Left hindlimb (tissue), 1 donor: ENCODE data around the gene AKT1S1.
A peak's percentile ranks its signal among the peaks of the same experiment; 100 is the strongest.

Source experiments
- DNase-seq: peaks from one replicate; pipeline ENCODE4 v3.0.0-alpha.2; 2018

AKT1S1 gene

DNA sequence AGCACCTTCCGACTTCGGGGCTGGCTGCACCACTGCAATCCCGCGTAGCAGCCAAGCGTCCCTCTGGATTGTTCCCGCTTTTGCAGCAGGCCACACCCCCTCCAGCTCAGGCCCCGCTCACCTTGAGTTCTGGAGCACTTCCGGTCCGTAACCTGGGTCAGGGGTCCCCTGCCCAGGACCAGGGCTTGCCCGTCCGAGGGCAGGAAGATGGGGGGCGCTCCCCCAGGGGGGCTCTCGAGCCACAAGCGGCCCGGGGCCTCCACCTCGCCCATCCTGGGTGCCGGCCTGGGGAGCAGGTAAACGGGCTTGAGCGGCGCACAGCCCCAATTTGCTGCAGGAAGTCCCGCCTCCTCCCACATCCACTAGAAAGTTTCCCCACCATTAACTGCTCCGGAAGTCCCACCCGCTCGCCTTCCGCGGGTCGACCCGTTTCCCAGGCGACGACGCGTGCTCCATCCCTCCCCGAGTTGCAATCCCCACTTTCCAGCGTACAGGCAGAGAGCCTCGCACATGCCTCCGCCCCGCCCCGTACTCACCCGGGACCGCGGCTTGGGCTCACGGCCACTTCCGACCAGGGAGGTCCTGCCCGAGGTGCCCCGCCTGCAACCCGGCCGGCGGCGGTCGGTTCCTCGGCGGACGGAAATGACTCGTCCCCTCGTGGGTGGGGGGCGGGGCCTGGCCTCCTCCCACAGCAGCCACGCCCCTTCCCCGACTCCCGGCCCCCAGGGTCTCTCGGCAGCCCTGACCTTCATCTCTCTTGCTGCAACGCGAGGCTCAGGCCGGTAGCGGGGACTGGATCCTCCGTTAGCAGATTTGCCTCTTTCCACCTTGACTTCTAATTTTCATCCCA is 10.0 kb downstream of the AKT1S1 start, which contains the start of gene PNKP:
Gene PNKP (minus strand): TSS at position 644 of the 850 bp plus-strand sequence. CDS start 372 bp downstream, at position 272.
- DNase-seq: peak; percentile 95

DNA sequence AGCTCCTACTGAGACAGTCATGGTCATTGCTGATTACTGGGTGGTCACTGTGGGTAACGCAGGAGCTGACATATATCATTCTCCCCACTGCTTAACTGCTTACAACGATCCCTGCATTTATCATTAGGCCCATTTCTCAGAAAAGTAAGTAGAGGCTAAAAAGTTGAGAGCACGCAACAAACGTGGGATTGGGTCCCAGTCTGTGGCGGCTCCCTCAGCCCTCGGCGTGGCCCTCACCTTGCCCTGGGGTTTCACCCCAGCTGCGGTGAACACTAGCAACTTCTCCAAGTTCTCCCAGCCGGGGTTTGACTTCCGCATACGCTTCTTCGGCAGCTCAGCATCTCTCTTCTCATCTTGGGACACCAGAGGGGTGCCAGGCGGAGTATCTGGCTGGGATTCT is 12.3 kb downstream of the AKT1S1 start:
- DNase-seq: no peak

DNA sequence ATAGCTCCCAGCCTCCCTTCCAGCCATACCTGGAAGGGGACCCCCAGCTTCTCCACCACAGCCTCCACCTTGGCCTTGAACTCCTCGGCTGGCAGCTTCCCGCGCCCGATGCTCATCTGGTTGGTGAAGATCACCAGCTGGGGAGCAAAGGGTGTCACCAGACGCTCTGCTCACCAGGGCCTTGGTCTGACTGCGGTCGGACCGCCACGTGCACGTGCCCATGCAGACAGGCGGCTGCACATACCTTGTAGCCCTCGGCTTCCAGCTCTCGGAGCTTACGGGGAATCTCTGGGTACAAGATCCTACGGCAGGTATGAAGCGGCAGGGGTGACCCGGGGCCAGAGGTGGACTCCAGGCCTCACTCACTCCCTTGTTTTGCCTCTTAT is 13.2 kb downstream of the AKT1S1 start:
- DNase-seq: peak; percentile 36

DNA sequence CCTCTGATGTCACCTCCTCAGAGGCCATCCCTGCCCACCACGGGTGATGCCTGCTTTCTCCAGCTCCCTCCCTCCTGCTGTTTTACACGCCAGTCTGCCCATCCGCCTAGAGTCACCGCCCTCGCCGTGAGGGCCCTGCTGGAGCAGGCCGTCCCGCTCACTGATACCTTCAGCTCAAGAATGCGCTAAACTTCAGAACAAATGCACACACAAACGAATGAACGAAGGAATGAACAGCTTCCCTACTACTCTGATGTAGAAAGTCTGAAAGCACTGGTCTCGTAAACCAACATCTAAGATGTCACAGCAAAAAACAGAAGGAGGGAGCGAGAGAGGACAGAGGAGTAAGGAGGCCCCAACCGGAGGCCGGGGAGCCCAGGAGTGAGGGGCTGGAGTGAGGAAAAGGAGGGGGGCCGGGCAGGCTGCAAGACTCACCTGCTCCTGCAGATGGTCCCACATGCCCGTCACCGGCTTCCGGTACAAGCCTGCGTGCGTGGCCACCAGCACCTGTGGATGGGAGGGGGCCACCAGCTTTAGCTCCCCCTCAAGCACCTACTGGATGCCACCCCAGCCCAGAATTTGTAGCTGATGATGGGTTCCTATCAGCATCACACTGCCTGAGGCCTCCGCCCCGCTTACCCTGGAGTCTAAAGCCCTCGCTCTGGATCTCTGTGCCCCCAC is 13.8 kb downstream of the AKT1S1 start:
- DNase-seq: peak; percentile 23

DNA sequence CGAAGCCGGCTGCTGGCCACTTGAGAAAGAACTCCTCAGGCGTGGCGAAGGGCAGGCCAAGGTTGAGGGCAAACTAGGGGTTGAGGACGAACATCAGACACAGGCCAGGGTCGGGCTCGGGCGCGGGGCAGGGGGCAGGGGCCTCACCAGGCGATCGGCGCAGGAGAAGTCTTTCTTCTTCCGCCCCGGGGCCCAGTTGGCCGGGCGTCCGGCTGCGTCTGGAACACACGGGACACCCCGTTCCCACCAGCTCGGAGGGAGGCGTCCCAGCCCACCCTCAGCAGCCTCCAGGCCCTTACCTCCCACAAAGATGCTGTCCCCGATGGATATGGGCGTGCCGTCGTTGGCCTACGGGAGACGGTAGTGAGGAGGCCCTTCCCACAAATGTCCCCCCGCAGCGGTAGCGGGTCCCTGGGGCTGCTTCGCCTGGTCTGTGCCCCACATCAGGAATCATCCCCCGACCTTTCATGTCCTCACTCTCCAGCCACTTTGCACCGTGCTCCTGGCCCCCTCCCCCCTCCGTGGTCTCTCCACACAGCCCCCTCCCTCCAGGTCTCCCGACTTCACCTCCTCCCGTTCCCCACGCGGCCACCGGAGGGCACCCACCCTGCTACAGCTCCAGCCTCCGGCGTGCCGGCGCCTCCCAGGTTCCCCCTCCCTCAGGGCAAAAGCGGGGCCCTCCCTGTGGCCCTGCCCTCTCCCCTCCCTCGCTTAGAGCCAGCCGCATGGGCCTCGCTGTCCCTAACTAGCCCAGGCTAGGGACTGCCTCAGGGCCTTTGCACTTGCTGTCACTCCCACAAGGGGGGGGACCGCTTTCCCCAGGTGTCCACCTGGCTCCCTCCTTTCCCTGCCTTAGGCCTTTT is 14.5 kb downstream of the AKT1S1 start:
- peak; percentile 48 for DNase-seq

DNA sequence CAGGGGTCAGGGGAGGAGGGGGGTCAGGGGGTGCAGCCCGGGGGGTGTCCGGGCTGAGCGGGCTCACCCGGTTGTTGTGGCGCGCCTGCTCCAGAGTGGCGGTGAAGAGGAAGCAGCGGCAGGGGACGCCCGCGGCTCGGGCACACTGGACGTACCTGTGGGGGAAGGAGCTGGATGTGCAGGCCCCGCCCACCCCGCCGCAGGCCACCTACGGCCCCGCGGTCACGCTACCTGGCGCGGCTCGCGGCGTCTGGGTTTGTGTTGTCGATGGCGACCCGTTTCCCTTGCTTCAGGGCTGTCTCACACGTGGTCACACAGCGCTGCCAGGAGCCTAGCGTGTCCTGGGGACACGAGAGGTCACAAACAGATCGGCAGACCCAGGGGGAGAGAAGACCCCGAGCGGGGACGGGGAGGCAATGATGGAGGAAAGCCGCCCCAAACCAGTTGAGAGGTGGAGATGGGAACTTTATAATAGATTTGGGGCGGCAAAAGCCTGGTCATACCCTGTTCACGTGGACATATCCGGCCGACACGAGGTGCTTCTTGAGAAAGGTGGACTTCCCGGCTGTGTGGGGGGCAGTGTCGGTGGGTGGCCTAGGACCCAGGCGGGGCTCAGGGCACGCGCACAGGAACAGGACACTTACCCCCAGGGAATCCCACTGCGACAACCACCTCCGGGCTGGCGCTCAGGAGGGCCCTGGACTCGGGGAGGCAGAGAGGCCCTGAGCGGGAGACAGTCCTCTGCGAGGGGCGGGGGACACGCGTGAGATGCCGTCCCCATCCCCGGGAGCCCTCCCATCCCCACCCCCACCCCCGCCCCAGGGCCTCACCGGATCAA is 15.4 kb downstream of the AKT1S1 start:
- DNase-seq: no peak

DNA sequence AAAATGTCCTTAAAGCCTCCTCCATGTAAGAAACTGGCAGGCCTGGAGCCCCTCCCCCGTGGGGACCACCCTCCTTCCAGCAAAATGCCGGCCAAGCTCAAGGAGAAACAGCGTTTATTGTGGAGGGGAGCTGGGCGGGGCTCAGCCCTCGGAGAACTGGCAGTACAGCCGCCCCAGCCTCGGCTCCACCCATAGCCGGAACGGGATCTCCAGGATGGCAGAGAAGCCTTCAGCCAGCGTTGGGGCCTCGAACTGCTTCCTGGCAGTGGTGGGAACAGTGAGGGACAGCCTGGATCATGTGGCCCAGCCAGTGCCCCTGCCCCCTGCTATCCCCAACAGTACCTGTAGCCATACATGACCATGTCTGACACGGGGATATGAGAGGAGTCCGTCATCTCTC is 16.0 kb downstream of the AKT1S1 start:
- DNase-seq: peak; percentile 67

DNA sequence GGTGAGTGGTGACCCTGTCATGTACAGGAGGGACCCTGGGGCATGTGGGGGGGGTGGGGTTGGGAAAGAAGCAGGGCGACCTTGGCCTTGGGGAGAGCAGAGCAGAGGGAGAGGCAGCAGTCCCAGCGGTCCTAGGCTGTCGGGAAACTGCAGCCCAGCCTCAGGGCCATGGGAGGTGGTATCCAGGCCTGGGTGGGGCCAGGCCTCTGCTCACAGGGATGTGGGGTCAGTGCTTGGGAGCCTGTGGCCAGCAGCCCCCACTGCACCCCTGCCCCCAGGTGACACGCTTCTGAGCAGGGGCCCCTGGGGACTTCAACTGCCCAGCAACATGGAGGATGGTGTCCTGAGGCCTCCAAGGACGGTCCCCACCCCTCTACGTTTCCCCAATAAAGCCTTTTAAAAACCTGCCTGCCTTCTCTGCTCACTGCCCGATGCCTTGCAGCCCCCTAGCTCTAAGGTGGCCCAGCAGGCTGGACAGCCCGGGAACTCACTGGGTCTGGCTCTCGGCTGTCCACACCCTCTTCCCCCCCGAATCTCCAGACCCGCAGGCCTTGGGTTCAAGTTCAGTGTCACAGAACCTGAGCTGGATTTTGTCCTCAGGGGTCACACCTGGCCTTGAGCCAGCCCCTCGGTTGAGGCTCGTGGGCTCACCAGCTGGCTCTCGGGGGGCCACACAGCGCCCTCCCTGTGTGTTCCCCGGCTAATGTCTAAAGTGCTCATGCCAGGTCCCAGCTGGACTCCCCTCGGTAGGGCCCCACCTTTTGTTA is 16.6 kb downstream of the AKT1S1 start:
- no peak for DNase-seq

DNA sequence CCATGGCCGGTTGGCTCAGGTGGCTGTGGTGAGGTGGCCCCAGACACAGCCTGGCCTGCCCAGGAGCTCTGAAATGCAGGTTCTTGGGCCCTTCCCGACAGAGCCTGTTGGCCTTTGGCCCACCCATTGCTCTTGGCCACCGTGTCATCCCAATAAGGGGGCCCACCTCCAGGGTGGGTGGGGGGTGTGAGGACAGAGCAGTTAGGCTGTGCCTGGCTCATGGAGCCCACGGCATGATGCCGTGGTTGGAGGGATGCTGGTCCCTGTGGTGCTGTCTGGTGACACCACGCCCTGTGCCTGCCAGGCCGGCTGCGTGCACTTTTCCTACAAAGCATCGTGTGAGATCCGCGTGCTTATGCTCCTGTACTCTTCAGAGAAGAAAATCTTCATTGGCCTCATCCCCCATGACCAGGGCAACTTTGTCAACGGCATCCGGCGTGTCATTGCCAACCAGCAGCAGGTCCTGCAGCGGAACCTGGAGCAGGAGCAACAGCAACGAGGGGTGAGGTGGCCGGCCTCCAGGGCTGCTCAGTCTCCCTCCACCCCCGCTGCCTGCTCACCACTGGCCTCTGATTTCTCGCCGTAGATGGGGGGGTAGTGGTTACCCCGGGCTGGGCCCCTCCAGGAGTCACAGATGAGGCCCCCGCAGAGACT is 17.3 kb downstream of the AKT1S1 start:
- peak; percentile 51 for DNase-seq

DNA sequence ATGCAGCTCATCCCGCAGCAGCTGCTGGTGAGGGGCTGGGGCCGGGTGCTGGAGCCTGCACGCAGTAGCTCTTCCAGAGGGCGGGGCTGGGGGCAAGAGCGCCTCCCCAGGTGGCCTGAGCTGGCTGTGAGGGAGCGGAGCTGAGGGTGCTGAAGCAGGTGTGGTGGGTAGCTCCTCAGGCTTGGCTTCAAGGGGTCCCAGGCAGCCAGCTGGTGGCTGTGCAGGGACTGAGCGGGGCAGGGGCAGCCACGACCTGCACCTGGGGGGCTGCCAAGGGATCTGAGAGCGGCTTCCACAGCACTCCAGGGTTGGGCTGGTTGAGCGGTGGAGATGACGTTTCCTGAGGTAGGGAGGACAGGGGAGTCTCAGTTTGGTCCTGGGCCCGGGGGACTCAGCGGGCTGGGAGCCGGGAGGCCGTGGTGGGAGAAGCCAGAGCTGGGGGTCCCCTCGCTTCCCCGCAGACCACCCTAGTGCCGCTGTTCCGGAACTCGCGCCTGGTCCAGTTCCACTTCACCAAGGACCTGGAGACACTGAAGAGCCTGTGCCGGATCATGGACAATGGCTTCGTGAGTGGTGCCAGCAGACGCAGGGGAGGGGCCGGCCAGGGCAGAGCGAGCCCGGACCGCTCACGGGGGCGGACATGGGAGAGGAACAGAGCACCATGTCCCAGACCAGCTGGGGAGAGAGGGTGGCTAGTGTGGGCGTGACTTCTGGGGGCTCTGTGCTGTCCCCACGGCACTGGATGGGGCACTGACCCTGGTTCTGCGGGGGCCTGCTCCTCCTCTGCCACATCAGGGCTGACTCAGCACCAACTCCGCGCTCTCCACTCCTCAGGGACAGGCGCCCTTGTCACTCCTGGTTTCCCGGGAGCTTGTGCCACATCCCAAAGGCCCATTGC is 18.8 kb downstream of the AKT1S1 start:
- DNase-seq: no peak

DNA sequence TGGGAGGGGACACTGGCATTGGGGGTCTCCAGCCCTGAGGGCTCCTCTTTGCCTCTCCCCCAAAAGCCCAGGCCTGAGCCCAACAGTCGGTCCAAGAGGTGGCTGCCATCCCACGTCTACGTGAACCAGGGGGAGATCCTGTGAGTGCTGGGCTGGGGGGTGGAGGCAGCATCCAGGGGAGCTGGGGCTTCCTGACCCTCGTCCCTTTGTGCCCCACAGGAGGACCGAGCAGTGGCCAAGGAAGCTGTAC is 19.4 kb downstream of the AKT1S1 start:
- DNase-seq: no peak

DNA sequence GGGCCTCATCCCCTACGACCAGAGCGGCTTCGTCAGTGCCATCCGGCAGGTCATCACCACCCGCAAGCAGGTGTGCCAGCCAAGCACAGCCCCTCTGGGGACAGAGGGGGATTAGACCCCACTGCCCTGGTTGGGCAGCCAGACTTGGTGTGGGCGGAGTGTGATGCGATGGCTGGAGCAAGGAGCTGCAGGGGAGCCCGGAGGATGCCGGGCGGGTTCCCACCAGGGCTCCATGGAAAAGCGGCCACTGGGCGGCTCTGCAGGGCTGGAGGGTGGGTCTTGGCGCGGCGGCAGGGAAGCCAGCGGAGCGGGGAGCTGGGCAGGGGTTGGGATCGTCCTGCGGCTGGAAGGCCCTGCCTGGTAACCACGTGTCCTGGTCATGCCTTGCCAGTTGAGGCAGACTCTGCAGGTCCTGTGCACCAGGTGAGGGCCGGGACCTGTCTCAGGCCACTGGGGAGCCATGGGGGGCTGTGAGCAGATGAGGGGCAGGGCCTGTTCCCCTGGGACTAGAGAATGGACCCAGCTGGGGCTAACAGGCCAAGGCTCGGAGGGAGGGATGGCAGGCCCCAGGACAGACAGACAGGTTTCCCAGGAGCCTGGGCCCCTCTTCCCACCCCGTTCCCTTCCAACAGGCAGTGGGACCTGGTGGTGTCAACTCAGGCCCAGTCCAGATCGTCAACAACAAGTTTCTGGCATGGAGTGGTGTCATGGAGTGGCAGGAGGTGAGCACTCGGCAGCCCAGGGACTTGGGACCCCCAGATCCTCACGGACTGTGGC is 19.9 kb downstream of the AKT1S1 start:
- no peak for DNase-seq

DNA sequence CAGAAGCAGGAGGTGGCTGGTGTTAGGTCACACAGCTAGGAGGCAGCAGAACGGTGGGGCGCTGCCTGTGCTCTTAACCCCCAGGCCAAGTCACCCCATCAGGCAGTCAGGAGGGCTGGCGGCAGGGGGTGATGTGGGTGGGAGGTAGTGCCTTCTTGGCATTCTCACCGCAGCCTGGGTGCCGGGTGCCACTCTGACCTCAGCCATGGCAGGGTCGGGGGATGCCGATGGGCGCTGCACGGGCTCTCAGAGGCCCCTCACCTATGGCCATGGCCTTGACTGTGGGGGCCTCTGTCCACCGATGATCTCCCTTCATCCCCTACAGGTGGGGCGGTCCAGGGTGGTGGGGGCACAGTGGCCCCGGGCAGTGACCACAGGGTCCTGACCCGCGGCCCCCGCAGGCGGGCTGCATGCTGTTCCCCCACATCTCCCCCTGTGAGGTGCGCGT is 20.6 kb downstream of the AKT1S1 start:
- DNase-seq: no peak

DNA sequence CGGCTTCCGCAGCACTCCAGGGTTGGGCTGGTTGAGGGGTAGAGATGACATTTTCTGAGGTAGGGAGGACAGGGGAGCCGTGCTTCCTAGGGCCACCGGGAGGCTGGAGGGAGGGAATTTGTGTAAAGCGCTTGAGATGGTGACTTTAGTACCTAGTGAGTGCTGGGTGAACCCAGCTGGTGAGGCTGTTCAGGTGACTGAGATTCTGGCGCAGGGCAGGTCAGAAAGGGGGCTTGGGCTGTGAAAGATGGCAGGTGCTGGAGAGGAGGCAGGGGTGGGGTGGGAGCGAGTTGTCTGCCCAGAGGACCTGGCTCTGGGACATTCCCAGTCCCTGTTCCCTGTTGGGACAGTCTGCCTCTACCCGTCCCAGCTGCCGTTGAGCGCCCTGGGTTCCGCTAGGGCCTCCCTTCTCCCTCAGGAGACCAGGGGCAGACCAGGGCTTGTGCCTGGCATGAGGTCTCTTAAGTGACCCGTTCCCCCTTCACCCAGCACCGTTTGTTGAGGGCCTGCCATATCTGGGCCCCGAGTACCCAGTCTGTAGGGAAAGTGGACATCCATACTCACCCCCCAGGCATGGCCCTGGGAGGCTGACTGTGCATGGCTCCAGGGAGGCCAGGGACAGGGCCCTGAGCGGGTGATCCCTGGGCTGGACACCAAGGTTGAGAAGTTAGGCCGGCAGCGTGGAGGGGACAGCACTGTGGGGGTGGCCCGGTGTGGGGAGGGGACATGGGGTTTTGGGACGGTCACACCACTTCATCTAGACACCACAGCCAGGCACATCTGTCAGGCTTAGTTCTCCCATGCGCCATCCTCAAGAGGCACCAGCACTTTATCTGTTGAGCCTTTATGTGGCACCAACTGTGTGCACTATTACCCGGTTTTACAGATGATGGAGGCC is 21.2 kb downstream of the AKT1S1 start:
- DNase-seq: no peak

DNA sequence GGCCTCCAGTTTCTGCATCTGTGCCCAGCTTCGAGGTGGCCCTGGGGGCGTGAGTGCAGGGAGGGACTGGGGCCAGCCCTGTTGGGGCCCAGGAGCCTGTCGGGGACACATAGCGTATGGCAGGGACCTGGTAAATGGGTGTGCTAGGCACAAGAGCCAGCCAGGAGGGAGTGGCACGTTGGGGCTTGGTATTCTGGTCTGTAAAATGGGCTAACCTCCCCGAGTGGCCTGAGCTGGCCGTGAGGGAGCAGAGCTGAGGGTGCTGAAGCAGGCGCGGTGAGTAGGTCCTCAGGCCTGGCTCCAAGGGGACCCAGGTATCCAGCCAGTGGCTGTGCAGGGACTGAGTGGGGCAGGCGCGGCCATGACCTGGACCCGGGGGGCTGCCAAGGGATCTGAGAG is 21.9 kb downstream of the AKT1S1 start:
- no peak for DNase-seq

DNA sequence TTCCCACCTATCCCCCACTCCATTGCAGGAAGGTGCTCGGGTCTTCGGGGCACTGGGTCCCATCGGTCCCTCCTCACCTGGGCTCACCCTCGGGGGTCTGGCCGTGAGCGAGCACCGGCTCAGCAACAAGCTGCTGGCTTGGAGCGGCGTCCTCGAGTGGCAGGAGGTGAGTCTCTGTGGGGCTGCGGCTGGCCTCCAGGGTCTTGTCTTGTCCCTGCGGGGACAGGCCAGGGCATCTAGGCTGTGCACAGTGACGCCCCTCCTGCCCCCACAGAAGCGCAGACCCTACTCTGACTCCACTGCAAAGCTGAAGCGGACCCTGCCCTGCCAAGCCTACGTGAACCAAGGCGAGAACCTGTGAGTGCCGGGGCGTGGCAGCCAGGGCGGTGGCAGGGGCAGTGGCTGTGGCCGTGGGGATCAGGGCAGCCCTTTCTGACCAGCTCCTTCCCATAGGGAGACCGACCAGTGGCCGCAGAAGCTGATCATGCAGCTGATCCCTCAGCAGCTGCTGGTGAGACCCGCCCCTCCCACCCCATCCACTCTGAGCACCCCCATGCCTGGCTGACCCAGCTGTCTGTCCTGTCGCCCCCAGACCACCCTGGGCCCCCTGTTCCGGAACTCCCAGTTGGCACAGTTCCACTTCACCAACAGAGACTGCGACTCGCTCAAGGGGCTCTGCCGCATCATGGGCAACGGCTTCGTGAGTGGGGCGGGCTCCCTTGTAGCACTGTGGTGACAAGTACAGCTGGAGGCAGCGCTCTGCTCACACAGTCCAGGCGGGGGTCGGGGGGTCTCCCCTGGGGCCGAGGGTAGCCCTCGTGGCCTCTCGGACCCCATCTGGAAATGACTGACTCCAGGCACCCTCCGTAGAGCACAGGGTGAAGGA is 22.5 kb downstream of the AKT1S1 start:
- no peak for DNase-seq

DNA sequence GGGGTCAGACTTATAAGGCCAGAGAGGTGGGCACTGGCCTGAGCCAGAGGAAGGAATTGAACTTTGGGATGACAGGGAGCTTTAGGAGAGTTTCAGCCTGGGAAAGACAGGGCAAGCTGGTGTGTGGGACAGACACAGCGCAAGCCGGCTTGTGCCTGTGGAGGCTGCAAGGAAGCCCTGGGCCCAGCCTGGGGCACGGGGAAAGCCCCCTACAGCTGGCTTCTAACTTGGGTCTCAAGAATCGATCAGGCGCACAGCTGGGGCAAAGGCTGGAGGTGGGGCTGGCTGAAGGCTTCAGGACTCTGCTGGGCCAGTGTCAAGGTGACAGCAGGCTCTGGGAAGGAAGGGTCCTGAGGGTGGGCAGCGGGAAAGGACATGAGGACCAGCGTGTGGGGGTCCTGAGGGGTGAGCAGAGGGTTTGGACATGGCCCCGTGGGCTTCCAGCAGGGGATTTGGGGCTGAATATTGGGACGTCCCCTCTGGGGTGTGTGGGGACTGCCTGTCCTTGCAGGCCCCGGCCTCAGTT is 23.2 kb downstream of the AKT1S1 start:
- DNase-seq: no peak
